Endodermal cell (in vitro differentiated cells): ENCODE measurements around the gene PLSCR3. TPM values are rescaled to one million over a fixed set of nuclear protein-coding genes. Genes with fewer than 3 reads are reported as not detected.

Experiments
- DNase-seq: peaks from one replicate; pipeline ENCODE4 v3.0.0-alpha.2; 2017
- H3K27ac ChIP-seq: 2 replicates; pipeline ENCODE4 v1.5.1; 2013; ENCODE audit warnings: mild to moderate bottlenecking, low read depth, low read length, moderate library complexity
- H3K27me3 ChIP-seq: 2 replicates; pipeline ENCODE4 v1.6.1; 2013; ENCODE audit warnings: mild to moderate bottlenecking, low read length, moderate library complexity; ENCODE audit not compliant: insufficient read depth, control insufficient read depth, poor library complexity, severe bottlenecking
- H3K36me3 ChIP-seq: 2 replicates; pipeline ENCODE4 v1.7.0; 2013; ENCODE audit warnings: mild to moderate bottlenecking, low read length, moderate library complexity; ENCODE audit not compliant: control insufficient read depth, insufficient read depth
- H3K4me1 ChIP-seq: one replicate; pipeline ENCODE4 v1.7.0; 2013; ENCODE audit warnings: low read length; ENCODE audit not compliant: control insufficient read depth, insufficient read depth
- H3K4me3 ChIP-seq: 2 replicates; pipeline ENCODE4 v1.5.1; 2013; ENCODE audit warnings: mild to moderate bottlenecking, low read length, moderate library complexity
- H3K9ac ChIP-seq: 2 replicates; pipeline ENCODE4 v1.6.1; 2013; ENCODE audit warnings: mild to moderate bottlenecking, low read length, moderate library complexity; ENCODE audit not compliant: poor library complexity, severe bottlenecking; ENCODE audit errors: extremely low read depth
- H3K9me3 ChIP-seq: 2 replicates; pipeline ENCODE4 v1.6.1; 2013; ENCODE audit warnings: mild to moderate bottlenecking, low read length, moderate library complexity; ENCODE audit not compliant: control insufficient read depth
- H3K27ac Mint-ChIP-seq: 2 replicates; pipeline ENCODE4 v1.8.0; 2020; ENCODE audit warnings: mixed read lengths
- H3K27me3 Mint-ChIP-seq: 2 replicates; pipeline ENCODE4 v1.8.0; 2021; ENCODE audit warnings: mild to moderate bottlenecking, mixed read lengths; ENCODE audit not compliant: insufficient read depth
- H3K36me3 Mint-ChIP-seq: 2 replicates; pipeline ENCODE4 v1.8.0; 2020; ENCODE audit warnings: low read depth, mixed read lengths
- H3K4me1 Mint-ChIP-seq: 2 replicates; pipeline ENCODE4 v1.8.0; 2020; ENCODE audit warnings: mixed read lengths
- H3K4me3 Mint-ChIP-seq: 2 replicates; pipeline ENCODE4 v1.8.0; 2020; ENCODE audit warnings: mild to moderate bottlenecking, moderate library complexity, mixed read lengths
- H3K9me3 Mint-ChIP-seq: 2 replicates; pipeline ENCODE4 v1.8.0; 2020; ENCODE audit warnings: mild to moderate bottlenecking, mixed read lengths
- CTCF ChIP-seq: fragments of 200-600 bp; sonication (generic); conservative IDR thresholded peaks from 2 replicates; pipeline ENCODE4 v1.5.0; 2021; ENCODE audit warnings: antibody characterized with exemption, mild to moderate bottlenecking
- WGBS, 2 experiments: methylation state at CpG; one replicate each; pipeline versions ENCODE4 v1.1.5 to v1.1.7; 2013; ENCODE audit warnings: missing lambda C conversion rate in 2 of 2, mixed read lengths in 1 of 2; ENCODE audit not compliant: insufficient coverage in 1 of 2, insufficient read length in 1 of 2; 5-methylcytosine and 5-hydroxymethylcytosine counted together
- long read RNA-seq, 4 experiments: library from polyadenylated mRNA in 2 of 4; library from RNA in 1 of 4; library from capped mRNA in 1 of 4; stranded (forward) in 3 of 4; unstranded in 1 of 4; transcript quantifications; one replicate each; pipeline ENCODE4 v2.0.0, GENCODE V29; 2020 to 2021; ENCODE audit warnings: inconsistent platforms in 1 of 4
- polyA plus RNA-seq, 2 experiments: library from polyadenylated mRNA; stranded (reverse); fragments of 50-300 nt; gene quantifications; one replicate each; pipeline ENCODE4 v1.2.3, GENCODE V29; 2013
- total RNA-seq, 2 donors: library from RNA; stranded (reverse); fragmentation: NEBNext Ultra II Directional in 1 of 2; extraction: Animal tissue kit (Norgen Biotek cat#: 25700) in 1 of 2; gene quantifications; 2 replicates in 1 of 2; 3 replicates in 1 of 2; pipeline ENCODE4 v1.2.1, GENCODE V29; 2021

PLSCR3 gene
- 10 to 100 TPM; 21.0 to 26.2 TPM for total RNA-seq
- 31.9 TPM for polyA plus RNA-seq (2013, experiment 1 of 2)
- 39.9 TPM for polyA plus RNA-seq (2013, experiment 2 of 2)
- long read RNA-seq, experiment 1, partial matches to known transcripts: 0 of 11 reads
- long read RNA-seq, experiment 1, other reads (novel, unspliced or antisense): 3 of 11 reads
- long read RNA-seq, experiment 2, transcript PLSCR3-202 (8 exons, 2,067 nt): major isoform, 20 of 63 reads
- long read RNA-seq, experiment 2, transcript PLSCR3-212 (7 exons, 1,965 nt): minor isoform, 13 of 63 reads
- long read RNA-seq, experiment 2, transcript PLSCR3-209 (8 exons, 2,032 nt): minor isoform, 5 of 63 reads
- long read RNA-seq, experiment 2, partial matches to known transcripts: 8 of 63 reads
- long read RNA-seq, experiment 2, other reads (novel, unspliced or antisense): 10 of 63 reads
- long read RNA-seq, experiment 3, partial matches to known transcripts: 0 of 13 reads
- long read RNA-seq, experiment 3, other reads (novel, unspliced or antisense): 3 of 13 reads
- long read RNA-seq, experiment 4, transcript PLSCR3-212 (7 exons, 1,965 nt): major isoform, 5 of 44 reads
- long read RNA-seq, experiment 4, partial matches to known transcripts: 5 of 44 reads
- long read RNA-seq, experiment 4, other reads (novel, unspliced or antisense): 23 of 44 reads

DNA sequence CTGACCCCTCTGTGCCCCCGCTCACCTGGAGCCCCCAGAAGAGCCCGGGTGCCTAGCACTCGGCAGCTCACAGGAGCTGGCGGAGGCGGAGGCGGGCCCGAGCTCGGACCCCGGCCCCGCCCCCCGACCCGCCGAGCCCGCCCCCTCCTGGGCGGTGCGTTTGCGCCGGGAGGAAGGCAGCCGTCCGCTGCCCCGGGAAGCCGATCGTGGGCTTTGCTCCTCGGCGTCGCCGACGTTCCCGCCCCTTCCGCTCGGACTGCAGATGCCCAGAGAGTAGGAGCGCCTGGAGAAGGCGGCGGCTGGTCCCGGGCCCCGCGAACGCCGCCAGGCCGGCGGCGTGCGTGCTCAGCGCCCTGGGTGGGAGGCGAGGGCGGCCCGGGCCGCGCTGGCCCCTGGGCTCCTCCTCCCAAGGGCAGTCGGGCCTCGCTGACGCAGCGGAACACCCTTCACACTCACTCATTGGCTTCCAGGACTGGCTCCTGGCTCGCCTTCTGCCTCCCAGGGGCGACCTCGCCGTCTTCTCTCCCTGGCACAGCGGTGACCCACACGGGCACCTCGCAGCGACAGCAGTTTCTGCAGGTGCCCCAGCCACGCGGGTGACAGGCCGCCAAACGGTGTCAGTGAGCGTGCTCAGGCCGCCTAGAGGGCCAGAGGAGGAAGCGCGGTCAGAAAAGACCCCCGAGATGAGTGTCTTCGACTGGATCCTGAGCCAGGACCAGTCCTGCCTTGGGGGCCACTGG lies at the start of gene PLSCR3:
Gene PLSCR3, minus strand, starts transcription at position 74 of the 740 bp plus-strand sequence. CDS start 415 bp downstream, outside the sequence.
- WGBS, 2 experiments: 0 to 1% methylated on average over 34 to 71 of the region's 71 CpGs
- no peaks in the 10 kb centered on the region for H3K9me3 Mint-ChIP-seq
- H3K36me3 Mint-ChIP-seq: peaks cover 6% of the 10 kb centered on the region
- Histone ChIP-seq H3K27ac (peak within 1 kb of the TSS; percentile 79), H3K9ac (peak within 1 kb of the TSS; percentile 50), H3K4me3 (peak within 1 kb of the TSS; percentile 85), H3K4me1 (peaks cover 3% of the 10 kb centered on the region), H3K36me3 (peaks cover 21% of the 10 kb centered on the region), H3K27me3 (no peaks in the 10 kb centered on the region), H3K9me3 (no peaks in the 10 kb centered on the region)
- peak; percentile 97 for DNase-seq
- peaks cover 12% of the 10 kb centered on the region for H3K27me3 Mint-ChIP-seq
- peak; percentile 78 for TF ChIP-seq CTCF
- peak within 1 kb of the TSS; percentile 61 for H3K27ac Mint-ChIP-seq
- H3K4me1 Mint-ChIP-seq: peaks cover 4% of the 10 kb centered on the region
- H3K4me3 Mint-ChIP-seq: peak within 1 kb of the TSS; percentile 59

GRCh38 chr17:7443499-7444485 lies 49.5 kb upstream of the PLSCR3 start:
- Histone ChIP-seq H3K9ac (no peak overlapping the region), H3K4me3 (no peak overlapping the region), H3K4me1 (no peaks in the 10 kb centered on the region), H3K36me3 (no peaks in the 10 kb centered on the region), H3K27ac (no peak overlapping the region), H3K27me3 (peaks cover 27% of the 10 kb centered on the region), H3K9me3 (no peaks in the 10 kb centered on the region)
- Mint-ChIP-seq H3K9me3 (no peaks in the 10 kb centered on the region), H3K27me3 (peaks cover 79% of the 10 kb centered on the region), H3K4me3 (no peak overlapping the region), H3K36me3 (no peaks in the 10 kb centered on the region), H3K4me1 (peaks cover 8% of the 10 kb centered on the region), H3K27ac (no peak overlapping the region)
- DNase-seq: no peak
- 85 to 97% methylated on average over 6 to 7 of the region's 7 CpGs for WGBS, 2 experiments
- TF ChIP-seq CTCF: no peak
